ENCODE measurements around the gene EID3. TPM values are rescaled to one million over a fixed set of nuclear protein-coding genes. Genes with fewer than 3 reads are reported as not detected.

EID3 gene
- total RNA-seq, 1 donor: 19.2 TPM

GRCh38 chr12:104306376-104306775, 2.8 kb downstream of the EID3 start:
- Histone ChIP-seq H3K4me1 (ENCODE audit: insufficient read depth, low read length) (peaks cover 45% of the 10 kb centered on the region), H3K36me3 (ENCODE audit: insufficient read depth, low read length) (peaks cover 68% of the 10 kb centered on the region)

DNA sequence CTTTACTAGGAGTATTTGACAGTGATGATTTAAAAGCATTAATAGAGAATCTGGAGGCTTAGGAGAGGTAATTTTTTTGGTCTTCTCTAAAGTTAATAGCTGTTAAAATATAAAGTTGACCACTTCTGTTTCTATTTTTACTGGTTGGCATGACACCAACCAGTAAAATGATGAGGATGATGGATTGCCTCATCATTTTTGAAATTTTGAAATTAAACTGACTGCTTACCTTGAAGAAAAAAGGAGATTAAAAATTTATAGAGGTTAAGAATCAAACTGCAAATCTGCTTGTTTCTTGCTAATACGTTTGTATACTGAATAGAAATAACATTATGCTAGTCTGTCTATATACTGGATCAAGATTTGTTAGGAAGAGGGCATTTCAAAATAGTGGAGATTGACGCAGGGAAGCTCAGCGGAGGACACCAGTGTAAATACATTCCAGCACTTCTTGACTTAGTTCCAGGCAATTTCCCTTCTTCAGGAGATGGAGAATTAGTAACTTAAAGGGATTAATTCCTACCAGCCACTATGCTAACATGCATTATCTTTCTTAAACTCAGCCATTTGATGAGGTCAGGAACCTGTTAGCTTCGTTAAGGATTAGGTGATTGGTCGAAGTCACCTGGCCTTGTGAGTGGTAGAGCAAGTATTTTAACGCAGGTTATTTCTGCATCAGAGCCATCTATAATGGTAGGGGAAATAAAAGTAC, 3.6 kb downstream of the EID3 start:
- H3K4me2 ChIP-seq (ENCODE audit: insufficient read depth, low read length): no peak overlapping the region

More at GRCh38 chr12:104306376-104306775, 2.8 kb downstream of the EID3 start:
- no peak overlapping the region for H3K4me3 ChIP-seq (ENCODE audit: insufficient read depth, low read length)
- TF ChIP-seq, protein P1, sequence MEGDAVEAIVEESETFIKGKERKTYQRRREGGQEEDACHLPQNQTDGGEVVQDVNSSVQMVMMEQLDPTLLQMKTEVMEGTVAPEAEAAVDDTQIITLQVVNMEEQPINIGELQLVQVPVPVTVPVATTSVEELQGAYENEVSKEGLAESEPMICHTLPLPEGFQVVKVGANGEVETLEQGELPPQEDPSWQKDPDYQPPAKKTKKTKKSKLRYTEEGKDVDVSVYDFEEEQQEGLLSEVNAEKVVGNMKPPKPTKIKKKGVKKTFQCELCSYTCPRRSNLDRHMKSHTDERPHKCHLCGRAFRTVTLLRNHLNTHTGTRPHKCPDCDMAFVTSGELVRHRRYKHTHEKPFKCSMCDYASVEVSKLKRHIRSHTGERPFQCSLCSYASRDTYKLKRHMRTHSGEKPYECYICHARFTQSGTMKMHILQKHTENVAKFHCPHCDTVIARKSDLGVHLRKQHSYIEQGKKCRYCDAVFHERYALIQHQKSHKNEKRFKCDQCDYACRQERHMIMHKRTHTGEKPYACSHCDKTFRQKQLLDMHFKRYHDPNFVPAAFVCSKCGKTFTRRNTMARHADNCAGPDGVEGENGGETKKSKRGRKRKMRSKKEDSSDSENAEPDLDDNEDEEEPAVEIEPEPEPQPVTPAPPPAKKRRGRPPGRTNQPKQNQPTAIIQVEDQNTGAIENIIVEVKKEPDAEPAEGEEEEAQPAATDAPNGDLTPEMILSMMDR (IDR thresholded peaks at IDR 0.05; ENCODE audit: extremely low read depth, low read depth, low read length): no peak
- peak overlapping the region; percentile 24 for H3K27ac ChIP-seq (ENCODE audit: low read depth, low read length)
- DNase-seq (ENCODE audit: insufficient read length, low spot score, missing footprints): no peak
- peaks cover 96% of the 10 kb centered on the region for H3K79me2 ChIP-seq (ENCODE audit: insufficient read depth, low read length)
- H3K27me3 ChIP-seq (ENCODE audit: insufficient read depth, low read length): no peaks in the 10 kb centered on the region
- H3K4me2 ChIP-seq (ENCODE audit: insufficient read depth, low read length): no peak overlapping the region
- H4K20me1 ChIP-seq (ENCODE audit: insufficient read depth, low read length): peaks cover 85% of the 10 kb centered on the region
- no peaks in the 10 kb centered on the region for H3K9me3 ChIP-seq (ENCODE audit: low read depth, low read length)
- no peak overlapping the region for H2AFZ ChIP-seq (ENCODE audit: low read length)

GRCh38 chr12:104307655-104308000, 4.1 kb downstream of the EID3 start:
- TF ChIP-seq, protein P1 (IDR thresholded peaks at IDR 0.05; ENCODE audit: extremely low read depth, low read depth, low read length): no peak
- peaks cover 42% of the 10 kb centered on the region for H3K4me1 ChIP-seq (ENCODE audit: insufficient read depth, low read length)
- DNase-seq (ENCODE audit: insufficient read length, low spot score, missing footprints): no peak
- peaks cover 95% of the 10 kb centered on the region for H3K79me2 ChIP-seq (ENCODE audit: insufficient read depth, low read length)
- no peak overlapping the region for H3K4me3 ChIP-seq (ENCODE audit: insufficient read depth, low read length)
- H4K20me1 ChIP-seq (ENCODE audit: insufficient read depth, low read length): peaks cover 77% of the 10 kb centered on the region
- no peaks in the 10 kb centered on the region for H3K9me3 ChIP-seq (ENCODE audit: low read depth, low read length)
- no peak overlapping the region for H3K4me2 ChIP-seq (ENCODE audit: insufficient read depth, low read length)
- H3K27ac ChIP-seq (ENCODE audit: low read depth, low read length): peak overlapping the region; percentile 24
- peaks cover 71% of the 10 kb centered on the region for H3K36me3 ChIP-seq (ENCODE audit: insufficient read depth, low read length)
- no peaks in the 10 kb centered on the region for H3K27me3 ChIP-seq (ENCODE audit: insufficient read depth, low read length)
- H2AFZ ChIP-seq (ENCODE audit: low read length): no peak overlapping the region

More for the DNA sequence above, 3.6 kb downstream of the EID3 start:
- Histone ChIP-seq H3K4me1 (ENCODE audit: insufficient read depth, low read length) (peaks cover 43% of the 10 kb centered on the region), H3K9me3 (ENCODE audit: low read depth, low read length) (no peaks in the 10 kb centered on the region), H3K36me3 (ENCODE audit: insufficient read depth, low read length) (peaks cover 68% of the 10 kb centered on the region), H3K27me3 (ENCODE audit: insufficient read depth, low read length) (no peaks in the 10 kb centered on the region), H3K27ac (ENCODE audit: low read depth, low read length) (peak overlapping the region; percentile 24), H3K79me2 (ENCODE audit: insufficient read depth, low read length) (peaks cover 93% of the 10 kb centered on the region), H4K20me1 (ENCODE audit: insufficient read depth, low read length) (peaks cover 79% of the 10 kb centered on the region), H3K4me3 (ENCODE audit: insufficient read depth, low read length) (no peak overlapping the region), H2AFZ (ENCODE audit: low read length) (no peak overlapping the region)
- TF ChIP-seq, protein P1 (IDR thresholded peaks at IDR 0.05; ENCODE audit: extremely low read depth, low read depth, low read length): no peak
- DNase-seq (ENCODE audit: insufficient read length, low spot score, missing footprints): no peak

DNA sequence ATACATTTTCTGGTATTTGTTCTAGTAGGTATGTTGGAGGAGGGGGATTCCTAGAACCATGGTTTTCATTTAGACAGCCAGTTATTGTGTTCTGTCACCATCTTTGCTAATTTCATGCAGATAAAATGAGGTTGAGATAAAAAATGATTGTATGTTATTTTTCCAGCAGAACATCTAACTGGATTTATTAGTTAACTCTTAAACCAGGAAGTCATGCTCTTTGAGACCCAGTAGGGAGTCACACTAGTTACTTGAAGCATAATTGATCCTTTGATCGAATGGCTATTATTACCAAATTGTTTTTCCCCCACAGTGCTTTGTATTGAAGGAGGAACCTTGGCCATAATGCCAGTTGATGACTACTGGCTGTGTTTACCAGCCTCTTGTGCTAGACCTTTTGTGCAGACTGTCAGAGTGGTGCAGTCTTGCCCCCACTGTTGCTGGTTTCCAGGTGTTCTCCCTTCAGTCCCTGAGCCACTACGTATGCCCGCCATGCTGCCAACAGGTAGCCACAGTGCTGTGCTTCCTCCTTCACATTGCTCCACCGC, 6.0 kb downstream of the EID3 start:
- H2AFZ ChIP-seq (ENCODE audit: low read length): no peak overlapping the region
- H3K4me3 ChIP-seq (ENCODE audit: insufficient read depth, low read length): no peak overlapping the region
- H4K20me1 ChIP-seq (ENCODE audit: insufficient read depth, low read length): peaks cover 75% of the 10 kb centered on the region
- DNase-seq (ENCODE audit: insufficient read length, low spot score, missing footprints): no peak
- H3K4me2 ChIP-seq (ENCODE audit: insufficient read depth, low read length): no peak overlapping the region
- H3K79me2 ChIP-seq (ENCODE audit: insufficient read depth, low read length): peaks cover 95% of the 10 kb centered on the region
- TF ChIP-seq, protein P1 (IDR thresholded peaks at IDR 0.05; ENCODE audit: extremely low read depth, low read depth, low read length): no peak
- no peaks in the 10 kb centered on the region for H3K9me3 ChIP-seq (ENCODE audit: low read depth, low read length)
- peaks cover 78% of the 10 kb centered on the region for H3K36me3 ChIP-seq (ENCODE audit: insufficient read depth, low read length)
- H3K27ac ChIP-seq (ENCODE audit: low read depth, low read length): no peak overlapping the region
- no peaks in the 10 kb centered on the region for H3K27me3 ChIP-seq (ENCODE audit: insufficient read depth, low read length)
- peaks cover 35% of the 10 kb centered on the region for H3K4me1 ChIP-seq (ENCODE audit: insufficient read depth, low read length)
